Spleen (tissue), 11 donors: ENCODE data around the gene NSD2. TPM values are rescaled to one million over a fixed set of nuclear protein-coding genes. Genes with fewer than 3 reads are reported as not detected.

Experiments used
- DNase-seq: peaks from one replicate; pipeline ENCODE4 v3.0.0-alpha.2; 2020
- H3K27ac ChIP-seq, 8 donors: fragments of 200-600 bp; sonication (generic) in 7 of 8; 1 replicate in 4 of 8; 2 replicates in 4 of 8; pipeline versions ENCODE4 v1.5.0 to v1.8.0; 2016 to 2021; ENCODE audit warnings: inconsistent platforms in 4 of 8, mild to moderate bottlenecking in 4 of 8, moderate library complexity in 1 of 8
- H3K27me3 ChIP-seq, 7 donors: fragments of 200-600 bp; sonication (generic) in 6 of 7; replicated peaks in 1 of 7; 1 replicate in 4 of 7; 2 replicates in 3 of 7; pipeline versions ENCODE4 v1.5.0 to v1.8.0; 2016 to 2021; ENCODE audit warnings: inconsistent platforms in 3 of 7, mild to moderate bottlenecking in 1 of 7
- H3K36me3 ChIP-seq, 6 donors: fragments of 200-600 bp; sonication (generic) in 5 of 6; 1 replicate in 4 of 6; 2 replicates in 2 of 6; pipeline versions ENCODE4 v1.5.0 to v1.8.0; 2016 to 2021; ENCODE audit warnings: inconsistent platforms in 2 of 6
- H3K4me1 ChIP-seq, 6 donors: fragments of 200-600 bp; sonication (generic) in 5 of 6; 1 replicate in 3 of 6; 2 replicates in 3 of 6; pipeline versions ENCODE4 v1.5.0 to v1.8.0; 2016 to 2021; ENCODE audit warnings: inconsistent platforms in 3 of 6
- H3K4me3 ChIP-seq, 8 donors: fragments of 200-600 bp; sonication (generic) in 7 of 8; 1 replicate in 4 of 8; 2 replicates in 4 of 8; pipeline versions ENCODE4 v1.5.0 to v1.8.0; 2016 to 2021; ENCODE audit warnings: inconsistent platforms in 4 of 8, mild to moderate bottlenecking in 4 of 8, moderate library complexity in 2 of 8
- H3K9me3 ChIP-seq, 8 donors: fragments of 200-600 bp; sonication (generic) in 7 of 8; 1 replicate in 4 of 8; 2 replicates in 4 of 8; pipeline versions ENCODE4 v1.5.0 to v1.8.0; 2016 to 2021; ENCODE audit warnings: inconsistent platforms in 4 of 8
- POLR2A ChIP-seq, 3 donors: fragments of 450-650 bp; IDR thresholded peaks; one replicate each; pipeline ENCODE4 v1.5.1; 2017; ENCODE audit warnings: antibody characterized with exemption in 3 of 3, mild to moderate bottlenecking in 1 of 3
- POLR2AphosphoS5 ChIP-seq, 3 donors: sonication (generic); formaldehyde crosslinking; IDR thresholded peaks; one replicate each; pipeline ENCODE4 v1.5.1; 2017; ENCODE audit warnings: antibody characterized with exemption in 3 of 3
- WGBS, 5 donors: extraction: QIAGEN DNeasy Blood & Tissue Kit in 3 of 5; methylation state at CpG; one replicate each; pipeline versions ENCODE4 v1.1.5 to v1.1.7; 2013 to 2018; 5-methylcytosine and 5-hydroxymethylcytosine counted together
- intact Hi-C: fragments of 100-400 bp; cut with DNase I; formaldehyde crosslinking; loops from one replicate; pipeline ENCODE4 v1.15.0; 2023; ENCODE audit warnings: low total_unique reads
- polyA plus RNA-seq, 3 donors: library from polyadenylated mRNA; stranded (reverse); fragments of 200-250 nt; gene quantifications; one replicate each; pipeline ENCODE4 v1.2.1, GENCODE V29; 2013
- total RNA-seq, 7 donors: library from RNA; depleted of rRNA in 3 of 7; stranded (reverse); fragments of >200 nt in 3 of 7; fragmentation: NEBNext Ultra II Directional in 4 of 7; extraction: Animal tissue kit (Norgen Biotek cat#: 25700) in 4 of 7; gene quantifications; one replicate each; pipeline versions ENCODE4 v1.1.0 to v1.2.1, GENCODE V29; 2016 to 2021
- TF ChIP-seq, protein P1 (sequence below), 11 experiments: fragments of 200-600 bp in 7 of 11; fragments of 450-650 bp in 4 of 11; sonication (generic) in 4 of 11; IDR thresholded peaks in 8 of 11; conservative IDR thresholded peaks in 3 of 11; 1 replicate in 7 of 11; 2 replicates in 4 of 11; pipeline versions ENCODE4 v1.4.0 to v1.8.0; 2016 to 2021; ENCODE audit warnings: antibody characterized with exemption in 11 of 11, inconsistent platforms in 4 of 11, mild to moderate bottlenecking in 1 of 11
- donor health status: healthy with polysubstance abuse.
- donor health status: DM: no; HTN: no; CAD: no; lungs with moderate emphysema.
- donor health status: DM: no; HTN: no; CAD: no.
- donor health status: Bipolar disorder and iron deficiency.
- donor health status: healthy.
- donor health status: DM: no; HTN: no; CAD: no.
- donor health status: DM: yes; HTN: yes; CAD: no.

The NSD2 gene
- total and polyA plus RNA-seq, 10 donors = 7.1 to 58.9 (median 47.8) TPM

DNA sequence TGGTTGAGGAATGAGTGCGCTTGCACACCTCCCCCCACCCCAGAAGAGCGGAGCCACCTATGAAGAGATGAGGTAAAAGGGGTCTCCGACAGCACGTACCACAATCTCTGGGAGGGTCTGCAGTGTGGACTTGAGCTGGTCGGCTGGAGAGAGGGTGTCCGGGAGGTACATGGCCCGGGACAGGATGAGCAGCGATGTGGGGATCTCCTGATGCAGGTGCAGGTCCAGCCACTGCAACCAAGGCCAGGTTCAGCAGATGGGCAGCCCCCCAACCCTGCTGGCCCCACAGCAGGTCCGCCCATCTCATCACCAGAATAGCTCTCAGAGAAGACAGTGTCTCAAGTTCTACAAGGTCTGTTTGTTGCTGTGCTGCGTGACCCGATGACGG lies 47.7 kb upstream of the NSD2 start:
- TF ChIP-seq POLR2A (IDR thresholded peaks at IDR 0.05) (no peak), POLR2AphosphoS5 (IDR thresholded peaks at IDR 0.05) (no peak)
- TF ChIP-seq, protein P1, sequence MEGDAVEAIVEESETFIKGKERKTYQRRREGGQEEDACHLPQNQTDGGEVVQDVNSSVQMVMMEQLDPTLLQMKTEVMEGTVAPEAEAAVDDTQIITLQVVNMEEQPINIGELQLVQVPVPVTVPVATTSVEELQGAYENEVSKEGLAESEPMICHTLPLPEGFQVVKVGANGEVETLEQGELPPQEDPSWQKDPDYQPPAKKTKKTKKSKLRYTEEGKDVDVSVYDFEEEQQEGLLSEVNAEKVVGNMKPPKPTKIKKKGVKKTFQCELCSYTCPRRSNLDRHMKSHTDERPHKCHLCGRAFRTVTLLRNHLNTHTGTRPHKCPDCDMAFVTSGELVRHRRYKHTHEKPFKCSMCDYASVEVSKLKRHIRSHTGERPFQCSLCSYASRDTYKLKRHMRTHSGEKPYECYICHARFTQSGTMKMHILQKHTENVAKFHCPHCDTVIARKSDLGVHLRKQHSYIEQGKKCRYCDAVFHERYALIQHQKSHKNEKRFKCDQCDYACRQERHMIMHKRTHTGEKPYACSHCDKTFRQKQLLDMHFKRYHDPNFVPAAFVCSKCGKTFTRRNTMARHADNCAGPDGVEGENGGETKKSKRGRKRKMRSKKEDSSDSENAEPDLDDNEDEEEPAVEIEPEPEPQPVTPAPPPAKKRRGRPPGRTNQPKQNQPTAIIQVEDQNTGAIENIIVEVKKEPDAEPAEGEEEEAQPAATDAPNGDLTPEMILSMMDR (IDR thresholded peaks at IDR 0.05 in 8 of 11, conservative IDR thresholded peaks at IDR 0.05 in 3 of 11) = no peak
- WGBS, 5 donors = 97 to 99% (median 97%) methylated on average over 11 to 12 of the region's 12 CpGs
- Histone ChIP-seq H3K27me3 (no peaks in the 10 kb centered on the region), H3K36me3 (peaks cover 5 to 86% (median 73%) of the 10 kb centered on the region in 6 donors), H3K4me1 (no peaks in the 10 kb centered on the region), H3K9me3 (no peaks in the 10 kb centered on the region), H3K27ac (no peak overlapping the region), H3K4me3 (no peak overlapping the region)
- no peak for DNase-seq
- intact Hi-C loops = no loop called here

DNA sequence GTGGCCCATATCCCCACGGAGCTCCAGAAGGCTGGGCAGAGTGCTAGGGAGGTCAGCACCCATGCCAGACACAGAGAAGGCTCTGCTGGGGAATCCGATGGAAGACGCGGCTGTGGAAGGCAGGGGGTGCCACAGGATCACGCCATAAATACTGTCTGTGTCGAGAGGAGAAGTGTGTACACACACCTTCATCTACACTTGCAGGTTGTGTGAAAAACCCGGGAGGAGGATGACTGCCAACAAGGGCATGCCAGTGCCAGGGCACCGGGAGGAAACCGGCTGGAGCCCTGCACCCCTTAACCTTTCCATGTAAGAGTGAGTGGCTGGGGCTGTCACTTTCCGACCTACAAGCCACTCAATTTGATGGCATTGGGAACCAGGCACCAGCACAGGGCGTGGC lies 46.4 kb upstream of the NSD2 start:
- no peaks in the 10 kb centered on the region for H3K4me1 ChIP-seq
- intact Hi-C loops = no loop called here
- no peaks in the 10 kb centered on the region for H3K27me3 ChIP-seq
- no peak for TF ChIP-seq POLR2AphosphoS5 (IDR thresholded peaks at IDR 0.05)
- DNase-seq = no peak
- no peak overlapping the region for H3K27ac ChIP-seq
- no peaks in the 10 kb centered on the region for H3K9me3 ChIP-seq
- WGBS, 5 donors = 85 to 93% (median 90%) methylated on average over 10 to 11 of the region's 11 CpGs
- H3K4me3 ChIP-seq = no peak overlapping the region
- peaks cover 5 to 79% (median 61%) of the 10 kb centered on the region in 6 donors for H3K36me3 ChIP-seq

DNA sequence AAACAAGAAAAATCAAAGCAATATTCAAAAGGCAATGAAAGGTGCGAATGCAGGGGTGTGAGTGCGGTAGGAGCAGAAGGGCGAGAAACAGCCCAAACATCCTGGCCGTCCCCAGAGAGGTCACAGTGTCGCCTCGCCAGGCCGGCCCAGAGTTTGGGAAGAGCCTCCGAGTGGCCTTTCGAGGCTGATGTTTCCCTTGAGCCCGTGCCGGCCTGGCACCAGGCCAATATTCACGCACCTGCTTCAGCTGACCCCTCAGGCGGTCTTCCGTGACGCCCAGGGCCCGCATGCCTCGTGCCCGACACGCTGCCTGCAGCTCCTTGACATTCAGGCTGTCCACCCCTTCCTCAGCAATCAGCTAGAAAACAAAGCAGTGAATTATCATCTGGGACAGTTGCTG lies 45.9 kb upstream of the NSD2 start:
- Histone ChIP-seq H3K9me3 (no peaks in the 10 kb centered on the region), H3K4me1 (no peaks in the 10 kb centered on the region), H3K27ac (no peak overlapping the region), H3K27me3 (no peaks in the 10 kb centered on the region), H3K36me3 (peaks cover 5 to 79% (median 61%) of the 10 kb centered on the region in 6 donors), H3K4me3 (no peak overlapping the region)
- 90 to 96% (median 91%) methylated on average over 15 to 19 of the region's 19 CpGs for WGBS, 5 donors
- intact Hi-C loops = no loop called here
- DNase-seq = no peak
- TF ChIP-seq, protein P1 (IDR thresholded peaks at IDR 0.05 in 8 of 11, conservative IDR thresholded peaks at IDR 0.05 in 3 of 11) = no peak
- TF ChIP-seq POLR2AphosphoS5 (IDR thresholded peaks at IDR 0.05) (peak in 1 of 3 donors; percentile 18), POLR2A (IDR thresholded peaks at IDR 0.05) (no peak)

DNA sequence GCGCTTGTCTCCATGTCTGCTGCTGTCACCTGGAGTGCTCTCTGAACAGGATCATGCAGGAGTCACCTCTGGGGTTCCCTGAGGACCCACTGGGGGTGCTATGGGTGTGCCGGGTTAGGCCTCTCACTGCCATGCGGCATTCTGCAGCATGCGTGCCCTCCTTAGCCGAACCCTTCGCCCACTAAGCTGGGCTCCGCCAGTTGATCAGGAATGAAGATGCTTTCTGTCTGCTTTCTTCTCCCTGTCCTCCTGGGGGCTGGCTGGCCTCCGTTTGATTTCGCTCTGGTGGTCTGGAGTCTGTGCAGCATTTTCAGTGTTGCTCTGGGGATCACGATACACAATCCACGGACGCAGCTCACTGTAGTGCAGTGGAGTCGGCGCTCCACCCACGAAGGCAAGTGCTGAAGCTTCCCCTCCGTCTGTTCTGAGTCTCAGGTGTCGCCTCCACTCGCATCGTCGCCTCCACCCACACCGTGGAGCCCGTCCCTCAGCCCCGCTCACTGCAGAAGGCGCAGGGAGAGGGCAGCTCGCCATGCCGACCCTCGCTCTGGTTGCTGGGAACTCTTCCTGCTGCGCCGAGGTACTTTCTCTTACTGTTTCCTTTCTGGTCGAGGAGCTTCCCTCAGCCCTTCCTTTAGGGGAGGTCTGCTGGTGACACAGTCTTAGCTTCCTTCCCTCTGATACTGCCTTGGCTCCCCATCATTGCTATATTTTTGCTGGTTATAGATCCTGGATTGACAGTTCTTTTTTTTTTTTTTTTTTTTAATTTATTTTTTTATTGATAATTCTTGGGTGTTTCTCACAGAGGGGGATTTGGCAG lies 44.5 kb upstream of the NSD2 start:
- 84 to 89% (median 85%) methylated on average over 30 of the region's 30 CpGs for WGBS, 5 donors
- Histone ChIP-seq H3K4me3 (peak overlapping the region in 2 of 8 donors; percentile 13 to 34), H3K27me3 (no peaks in the 10 kb centered on the region), H3K36me3 (peaks cover 5 to 78% (median 62%) of the 10 kb centered on the region in 6 donors), H3K9me3 (no peaks in the 10 kb centered on the region), H3K4me1 (no peaks in the 10 kb centered on the region), H3K27ac (peak overlapping the region in 1 of 8 donors; percentile 46)
- no peak for DNase-seq
- intact Hi-C loops = no loop called here
- TF ChIP-seq, protein P1 (IDR thresholded peaks at IDR 0.05 in 8 of 11, conservative IDR thresholded peaks at IDR 0.05 in 3 of 11) = no peak
- TF ChIP-seq POLR2AphosphoS5 (IDR thresholded peaks at IDR 0.05) (peak in 2 of 3 donors; percentile 39 to 54), POLR2A (IDR thresholded peaks at IDR 0.05) (no peak)
